ENCODE data around the gene PDE11A. TPM values are rescaled to one million over a fixed set of nuclear protein-coding genes. Genes with fewer than 3 reads are reported as not detected.

PDE11A gene
- total and polyA plus RNA-seq, 4 experiments from 2014 or later, result not detected

DNA sequence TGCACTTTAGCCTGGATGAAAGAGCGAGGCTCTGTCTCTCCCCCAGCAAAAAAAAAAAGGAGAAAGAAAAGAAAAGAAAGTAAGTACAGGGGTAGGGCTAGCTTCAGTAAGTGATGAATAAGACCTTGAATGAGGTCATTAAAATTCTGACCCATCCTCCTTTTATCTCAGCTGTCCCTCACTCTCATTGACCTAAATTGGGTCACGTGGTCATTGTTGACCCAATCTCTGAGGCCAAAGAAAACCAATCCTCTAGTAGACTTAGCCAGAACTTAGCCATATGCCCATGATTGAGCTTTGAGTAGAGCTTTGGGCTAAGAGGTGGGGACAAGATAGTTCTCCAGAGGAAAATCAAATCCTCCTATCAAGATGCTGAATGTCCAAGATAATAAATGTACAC, 149.3 kb downstream of the PDE11A start:
- H3K36me3 Mint-ChIP-seq, result no peaks in the 10 kb centered on the region
- ChIA-PET CTCF (ENCODE audit: partially characterized antibody) (no interaction called here), POLR2A (ENCODE audit: partially characterized antibody) (no interaction called here)
- H3K27ac ChIP-seq (ENCODE audit: low read depth, low read length), result no peak overlapping the region
- no peaks in the 10 kb centered on the region for H3K27me3 ChIP-seq (ENCODE audit: insufficient read depth, low read length)
- peaks cover 0 to 4% (median 0%) of the 10 kb centered on the region in 8 donors for H3K9me3 Mint-ChIP-seq
- no peaks in the 10 kb centered on the region for H3K4me1 Mint-ChIP-seq
- H3K9me3 ChIP-seq (ENCODE audit: control insufficient read depth in 1 of 2, low read length in 2 of 2), result no peaks in the 10 kb centered on the region
- DNase-seq, result no peak
- H3K27ac Mint-ChIP-seq, result no peak overlapping the region
- no peak overlapping the region for H3K4me3 ChIP-seq (ENCODE audit: low read length in 2 of 2)
- no peaks in the 10 kb centered on the region for H3K4me1 ChIP-seq (ENCODE audit: insufficient read depth, low read length)
- intact Hi-C loops (cut with micrococcal nuclease), result no loop called here
- H3K36me3 ChIP-seq (ENCODE audit: insufficient read depth, low read length), result no peaks in the 10 kb centered on the region
- peaks cover 3% of the 10 kb centered on the region in 2 donors for H3K27me3 Mint-ChIP-seq
- no peak overlapping the region for H3K4me3 Mint-ChIP-seq

- Mint-ChIP-seq H3K36me3 (no peaks in the 10 kb centered on the region), H3K9me3 (peaks cover 0 to 1% (median 0%) of the 10 kb centered on the region in 8 donors), H3K27me3 (peaks cover 3 to 4% of the 10 kb centered on the region in 2 donors), H3K4me3 (no peak overlapping the region), H3K27ac (no peak overlapping the region), H3K4me1 (no peaks in the 10 kb centered on the region)
- Histone ChIP-seq H3K27ac (ENCODE audit: low read depth, low read length) (no peak overlapping the region), H3K27me3 (ENCODE audit: insufficient read depth, low read length) (no peaks in the 10 kb centered on the region), H3K4me3 (ENCODE audit: low read length in 2 of 2) (no peak overlapping the region), H3K36me3 (ENCODE audit: insufficient read depth, low read length) (no peaks in the 10 kb centered on the region), H3K4me1 (ENCODE audit: insufficient read depth, low read length) (no peaks in the 10 kb centered on the region), H3K9me3 (ENCODE audit: control insufficient read depth in 1 of 2, low read length in 2 of 2) (no peaks in the 10 kb centered on the region)
- ChIA-PET CTCF (ENCODE audit: partially characterized antibody) (no interaction called here), POLR2A (ENCODE audit: partially characterized antibody) (no interaction called here)
- intact Hi-C loops (cut with micrococcal nuclease), result no loop called here
- DNase-seq, result no peak
Measured at GRCh38 chr2:177921726-177922125, 150.9 kb downstream of the PDE11A start.

DNA sequence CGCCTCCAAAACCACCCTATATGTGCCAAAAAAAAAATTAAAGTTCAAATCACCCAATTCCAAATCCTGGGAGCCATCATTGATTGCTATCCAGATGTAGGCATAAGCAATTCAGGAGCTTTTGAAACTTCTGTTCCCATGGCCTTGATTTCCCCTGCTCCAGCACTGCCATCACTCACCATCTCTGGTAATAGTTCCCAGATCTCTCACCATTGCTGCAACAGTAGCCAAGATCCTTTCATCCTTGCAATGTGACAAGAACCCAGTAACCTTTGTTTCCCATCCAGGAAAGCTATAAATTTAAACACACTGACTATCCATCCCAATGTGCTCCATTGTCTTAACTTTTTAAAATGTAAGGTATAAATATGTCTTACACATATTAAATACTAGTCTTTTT, 155.4 kb downstream of the PDE11A start:
- Mint-ChIP-seq H3K4me3 (no peak overlapping the region), H3K9me3 (no peaks in the 10 kb centered on the region), H3K27me3 (peaks cover 6% of the 10 kb centered on the region in 2 donors), H3K27ac (no peak overlapping the region), H3K4me1 (no peaks in the 10 kb centered on the region), H3K36me3 (no peaks in the 10 kb centered on the region)
- CTCF ChIA-PET (ENCODE audit: partially characterized antibody), result interaction anchor here (1.1 to 1.5 kb wide), 2 partner anchors 10 to 11 kb away, joined by 4 to 6 read pairs; no protein-coding TSS in a partner anchor
- H3K4me1 ChIP-seq (ENCODE audit: insufficient read depth, low read length), result no peaks in the 10 kb centered on the region
- H3K27me3 ChIP-seq (ENCODE audit: insufficient read depth, low read length), result no peaks in the 10 kb centered on the region
- intact Hi-C loops (cut with micrococcal nuclease), result no loop called here
- DNase-seq, result no peak
- no peaks in the 10 kb centered on the region for H3K36me3 ChIP-seq (ENCODE audit: insufficient read depth, low read length)
- no peak overlapping the region for H3K27ac ChIP-seq (ENCODE audit: low read depth, low read length)
- no peak overlapping the region for H3K4me3 ChIP-seq (ENCODE audit: low read length in 2 of 2)
- H3K9me3 ChIP-seq (ENCODE audit: control insufficient read depth in 1 of 2, low read length in 2 of 2), result no peaks in the 10 kb centered on the region
- POLR2A ChIA-PET (ENCODE audit: partially characterized antibody), result no interaction called here

DNA sequence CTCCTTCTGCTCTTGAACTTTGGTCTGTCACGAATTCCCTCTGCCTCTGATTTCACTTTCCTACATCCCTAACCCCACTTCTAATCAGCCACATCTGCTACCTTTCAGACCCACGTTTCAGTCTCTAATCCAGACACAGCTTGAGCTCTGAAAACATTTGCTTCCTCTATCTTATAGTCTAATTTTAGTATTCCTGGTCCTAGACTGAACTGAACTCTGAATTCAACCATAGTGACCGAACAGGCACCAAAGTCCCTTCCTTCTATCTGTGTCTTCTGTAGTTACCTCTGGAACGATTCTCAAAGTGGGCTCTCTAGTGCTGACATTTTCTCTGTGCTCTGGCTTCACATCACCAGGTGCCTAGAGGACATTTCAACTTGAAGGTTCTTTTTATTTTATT, 156.2 kb downstream of the PDE11A start:
- Mint-ChIP-seq H3K36me3 (no peaks in the 10 kb centered on the region), H3K27me3 (peaks cover 3 to 6% of the 10 kb centered on the region in 2 donors), H3K4me1 (no peaks in the 10 kb centered on the region), H3K4me3 (no peak overlapping the region), H3K27ac (no peak overlapping the region), H3K9me3 (no peaks in the 10 kb centered on the region)
- ChIA-PET CTCF (ENCODE audit: partially characterized antibody) (interaction anchor here (1.5 kb wide), 1 partner anchor 9 kb away, joined by 6 read pairs; no protein-coding TSS in a partner anchor), POLR2A (ENCODE audit: partially characterized antibody) (no interaction called here)
- Histone ChIP-seq H3K27ac (ENCODE audit: low read depth, low read length) (no peak overlapping the region), H3K4me3 (ENCODE audit: low read length in 2 of 2) (no peak overlapping the region), H3K27me3 (ENCODE audit: insufficient read depth, low read length) (no peaks in the 10 kb centered on the region), H3K4me1 (ENCODE audit: insufficient read depth, low read length) (no peaks in the 10 kb centered on the region), H3K9me3 (ENCODE audit: control insufficient read depth in 1 of 2, low read length in 2 of 2) (no peaks in the 10 kb centered on the region), H3K36me3 (ENCODE audit: insufficient read depth, low read length) (no peaks in the 10 kb centered on the region)
- no peak for DNase-seq
- intact Hi-C loops (cut with micrococcal nuclease), result no loop called here

DNA sequence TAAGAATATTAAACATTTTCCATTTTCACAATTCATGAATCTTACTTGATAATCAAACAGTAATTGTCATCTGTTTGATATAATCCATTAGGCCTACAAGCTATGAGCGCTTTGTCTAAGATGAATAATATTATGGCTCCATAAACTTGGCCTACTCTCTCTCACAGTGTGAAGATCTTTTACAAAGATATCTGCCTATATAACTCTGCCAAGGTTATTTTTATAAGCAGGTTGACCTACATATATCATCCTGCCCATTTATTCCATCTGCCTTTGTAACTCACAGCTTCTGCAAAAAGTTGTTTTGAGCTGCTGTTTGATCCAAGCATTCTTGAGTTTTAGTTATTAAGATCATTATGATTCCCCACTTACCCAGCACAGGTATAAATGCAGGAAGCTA, 158.3 kb downstream of the PDE11A start:
- Histone ChIP-seq H3K4me3 (ENCODE audit: low read length in 2 of 2) (no peak overlapping the region), H3K27me3 (ENCODE audit: insufficient read depth, low read length) (no peaks in the 10 kb centered on the region), H3K4me1 (ENCODE audit: insufficient read depth, low read length) (no peaks in the 10 kb centered on the region), H3K36me3 (ENCODE audit: insufficient read depth, low read length) (no peaks in the 10 kb centered on the region), H3K27ac (ENCODE audit: low read depth, low read length) (no peak overlapping the region), H3K9me3 (ENCODE audit: control insufficient read depth in 1 of 2, low read length in 2 of 2) (no peaks in the 10 kb centered on the region)
- intact Hi-C loops (cut with micrococcal nuclease), result no loop called here
- CTCF ChIA-PET (ENCODE audit: partially characterized antibody), result interaction anchor here (0.9 kb wide), 1 partner anchor 9 kb away, joined by 3 read pairs; no protein-coding TSS in a partner anchor
- Mint-ChIP-seq H3K9me3 (no peaks in the 10 kb centered on the region), H3K4me3 (no peak overlapping the region), H3K27me3 (peaks cover 3 to 6% of the 10 kb centered on the region in 2 donors), H3K36me3 (no peaks in the 10 kb centered on the region), H3K27ac (no peak overlapping the region), H3K4me1 (no peaks in the 10 kb centered on the region)
- no peak for DNase-seq
- POLR2A ChIA-PET (ENCODE audit: partially characterized antibody), result no interaction called here

DNA sequence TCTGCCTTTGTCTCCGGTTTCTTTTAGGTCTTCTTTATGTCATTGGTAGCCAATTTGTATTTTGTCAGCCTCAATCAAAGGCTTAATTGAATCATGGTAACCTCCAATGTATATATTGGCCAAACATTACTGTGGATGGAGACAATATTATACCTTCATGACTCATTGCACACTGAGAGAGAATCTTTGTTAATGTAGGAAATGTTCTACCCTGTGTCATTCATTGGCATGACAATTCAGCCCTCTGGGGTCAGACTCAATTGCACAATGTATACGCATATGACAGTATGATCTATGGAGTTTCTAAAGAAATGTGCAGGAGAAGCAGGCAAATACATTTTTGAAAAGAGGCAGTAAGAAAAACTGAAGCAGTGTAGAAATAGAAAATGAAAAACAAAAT, 162.6 kb downstream of the PDE11A start:
- intact Hi-C loops (cut with micrococcal nuclease), result no loop called here
- POLR2A ChIA-PET (ENCODE audit: partially characterized antibody), result no interaction called here
- Histone ChIP-seq H3K4me3 (ENCODE audit: low read length in 2 of 2) (no peak overlapping the region), H3K27ac (ENCODE audit: low read depth, low read length) (no peak overlapping the region), H3K4me1 (ENCODE audit: insufficient read depth, low read length) (peaks cover 6% of the 10 kb centered on the region), H3K36me3 (ENCODE audit: insufficient read depth, low read length) (no peaks in the 10 kb centered on the region), H3K9me3 (ENCODE audit: control insufficient read depth in 1 of 2, low read length in 2 of 2) (no peaks in the 10 kb centered on the region), H3K27me3 (ENCODE audit: insufficient read depth, low read length) (no peaks in the 10 kb centered on the region)
- Mint-ChIP-seq H3K9me3 (peaks cover 0 to 2% (median 0%) of the 10 kb centered on the region in 8 donors), H3K4me3 (no peak overlapping the region), H3K27me3 (no peaks in the 10 kb centered on the region), H3K36me3 (no peaks in the 10 kb centered on the region), H3K27ac (no peak overlapping the region), H3K4me1 (peaks cover 0 to 7% (median 1%) of the 10 kb centered on the region in 4 donors)
- no peak for DNase-seq
- CTCF ChIA-PET (ENCODE audit: partially characterized antibody), result no interaction called here

- peaks cover 0 to 2% (median 0%) of the 10 kb centered on the region in 8 donors for H3K9me3 Mint-ChIP-seq
- no peaks in the 10 kb centered on the region for H3K36me3 ChIP-seq (ENCODE audit: insufficient read depth, low read length)
- H3K4me3 ChIP-seq (ENCODE audit: low read length in 2 of 2), result no peak overlapping the region
- ChIA-PET POLR2A (ENCODE audit: partially characterized antibody) (no interaction called here), CTCF (ENCODE audit: partially characterized antibody) (interaction anchor here (2.6 kb wide), 1 partner anchor 8 kb away, joined by 6 read pairs; no protein-coding TSS in a partner anchor)
- no peaks in the 10 kb centered on the region for H3K36me3 Mint-ChIP-seq
- H3K9me3 ChIP-seq (ENCODE audit: control insufficient read depth in 1 of 2, low read length in 2 of 2), result no peaks in the 10 kb centered on the region
- H3K27me3 Mint-ChIP-seq, result no peaks in the 10 kb centered on the region
- no peak overlapping the region for H3K27ac Mint-ChIP-seq
- H3K27ac ChIP-seq (ENCODE audit: low read depth, low read length), result no peak overlapping the region
- no peak overlapping the region for H3K4me3 Mint-ChIP-seq
- peaks cover 6% of the 10 kb centered on the region for H3K4me1 ChIP-seq (ENCODE audit: insufficient read depth, low read length)
- intact Hi-C loops (cut with micrococcal nuclease), result no loop called here
- H3K4me1 Mint-ChIP-seq, result peaks cover 0 to 7% (median 1%) of the 10 kb centered on the region in 4 donors
- no peaks in the 10 kb centered on the region for H3K27me3 ChIP-seq (ENCODE audit: insufficient read depth, low read length)
- DNase-seq, result no peak
Measured at GRCh38 chr2:177908824-177909223, 163.8 kb downstream of the PDE11A start.

GRCh38 chr2:177908182-177908581, 164.4 kb downstream of the PDE11A start:
- H3K9me3 Mint-ChIP-seq, result peaks cover 0 to 2% (median 0%) of the 10 kb centered on the region in 8 donors
- H3K4me3 ChIP-seq (ENCODE audit: low read length in 2 of 2), result no peak overlapping the region
- peaks cover 0 to 7% (median 1%) of the 10 kb centered on the region in 4 donors for H3K4me1 Mint-ChIP-seq
- peaks cover 6% of the 10 kb centered on the region for H3K4me1 ChIP-seq (ENCODE audit: insufficient read depth, low read length)
- H3K27ac Mint-ChIP-seq, result no peak overlapping the region
- no peak for DNase-seq
- no peaks in the 10 kb centered on the region for H3K9me3 ChIP-seq (ENCODE audit: control insufficient read depth in 1 of 2, low read length in 2 of 2)
- intact Hi-C loops (cut with micrococcal nuclease), result no loop called here
- no peak overlapping the region for H3K27ac ChIP-seq (ENCODE audit: low read depth, low read length)
- POLR2A ChIA-PET (ENCODE audit: partially characterized antibody), result no interaction called here
- H3K4me3 Mint-ChIP-seq, result no peak overlapping the region
- CTCF ChIA-PET (ENCODE audit: partially characterized antibody), result interaction anchor here (0.6 to 2.6 kb wide), 3 partner anchors 8 to 134 kb away, joined by 3 to 6 read pairs (median 3); no protein-coding TSS in a partner anchor
- H3K36me3 Mint-ChIP-seq, result no peaks in the 10 kb centered on the region
- H3K36me3 ChIP-seq (ENCODE audit: insufficient read depth, low read length), result no peaks in the 10 kb centered on the region
- H3K27me3 ChIP-seq (ENCODE audit: insufficient read depth, low read length), result no peaks in the 10 kb centered on the region
- H3K27me3 Mint-ChIP-seq, result peaks cover 0 to 3% of the 10 kb centered on the region in 2 donors
